ENCODE measurements around the gene SERTAD3. TPM values are rescaled to one million over a fixed set of nuclear protein-coding genes. Genes with fewer than 3 reads are reported as not detected.

Gene SERTAD3
- total RNA-seq, 1 experiment from 2014 or later = 30.9 TPM

- H4K8ac ChIP-seq (replicated peaks; ENCODE audit: insufficient read length, low read depth, low read length) = no peak overlapping the region
- no peak overlapping the region for H3T11ph ChIP-seq (ENCODE audit: low read length)
- no peak overlapping the region for H3K9ac ChIP-seq (ENCODE audit: extremely low read depth, insufficient read length, low read length)
- no peaks in the 10 kb centered on the region for H3K9me3 ChIP-seq (ENCODE audit: control insufficient read depth, low read depth, low read length)
- no peak for DNase-seq
- no peak overlapping the region for H2BK120ac ChIP-seq (ENCODE audit: low read depth, low read length, poor library complexity, severe bottlenecking)
- no CpG with 5 or more reads among the region's 4 CpGs for WGBS (ENCODE audit: extremely low coverage, insufficient read length, low lambda C conversion rate)
- peaks cover 0 to 18% (median 4%) of the 10 kb centered on the region in 3 experiments; a peak in 4 of 7 replicates for H3K36me3 Mint-ChIP-seq (ENCODE audit: insufficient read depth in 1 of 3, low read depth in 3 of 3)
- no peak overlapping the region for H2BK15ac ChIP-seq (ENCODE audit: low read depth, low read length)
- H3K27ac ChIP-seq (ENCODE audit: insufficient read length, low read depth, low read length) = no peak overlapping the region
- H3K9me3 Mint-ChIP-seq = no peaks in the 10 kb centered on the region; a peak in 1 of 5 replicates
- no peaks in the 10 kb centered on the region for H4K20me1 ChIP-seq (ENCODE audit: control insufficient read depth, insufficient read depth, insufficient read length)
- no peak overlapping the region for H3K4me3 Mint-ChIP-seq
- H2AK5ac ChIP-seq (ENCODE audit: insufficient read length, low read length) = no peak overlapping the region
- H2BK12ac ChIP-seq (ENCODE audit: insufficient read length, low read depth, low read length) = no peak overlapping the region
- no peak overlapping the region for H3K23ac ChIP-seq (ENCODE audit: insufficient read length, low read depth, low read length)
- no peak for TF ChIP-seq CTCF (conservative IDR thresholded peaks at IDR 0.05)
- H3K4me1 Mint-ChIP-seq = peaks cover 14 to 17% of the 10 kb centered on the region in 2 experiments
- H3K27ac Mint-ChIP-seq = 0 out of 7 replicates have a peak overlapping the region, but pooled peaks of 1 of the 3 experiments have one; percentile 71
- no peaks in the 10 kb centered on the region for H3K79me1 ChIP-seq (ENCODE audit: insufficient read depth, low read depth, low read length, poor library complexity, severe bottlenecking)
- H3K27me3 ChIP-seq (ENCODE audit: insufficient read depth, low read length) = no peaks in the 10 kb centered on the region
- no peaks in the 10 kb centered on the region for H3K23me2 ChIP-seq (ENCODE audit: insufficient read length, low read depth, low read length, poor library complexity, severe bottlenecking)
- H2BK5ac ChIP-seq (ENCODE audit: insufficient read length, low read length) = no peak overlapping the region
- H3K18ac ChIP-seq (ENCODE audit: insufficient read length, low read depth, low read length) = no peak overlapping the region
- H2BK20ac ChIP-seq (ENCODE audit: low read depth, low read length, poor library complexity, severe bottlenecking) = no peak overlapping the region
- no peak overlapping the region for H3K4ac ChIP-seq (ENCODE audit: low read depth, low read length)
- H3K4me2 ChIP-seq (ENCODE audit: insufficient read depth, insufficient read length, low read length) = no peak overlapping the region
- no peak overlapping the region for H4K91ac ChIP-seq (ENCODE audit: insufficient read length, low read depth, low read length)
- no peak overlapping the region for H2AFZ ChIP-seq (ENCODE audit: low read length)
- H3K56ac ChIP-seq (ENCODE audit: insufficient read length, low read depth, low read length) = no peak overlapping the region
- H4K5ac ChIP-seq (ENCODE audit: insufficient read length, low read depth, low read length) = no peak overlapping the region
- H3K14ac ChIP-seq (ENCODE audit: insufficient read depth, low read length) = no peak overlapping the region
- no peaks in the 10 kb centered on the region for H3K79me2 ChIP-seq (ENCODE audit: insufficient read depth, low read length)
- no peaks in the 10 kb centered on the region for H3K4me1 ChIP-seq (ENCODE audit: insufficient read depth, low read length)
- no peaks in the 10 kb centered on the region for H3K27me3 Mint-ChIP-seq (ENCODE audit: low read depth)
These were observed 6.5 kb upstream of the SERTAD3 start for GRCh38 chr19:40450664-40451063.
